D341Med (cell line): ENCODE measurements around the gene C2CD3.
"Not testable (repeated sequence)": the region's sequence is repeated elsewhere in the genome, so short reads cannot be mapped to it uniquely, and the experiment has no call there.

Source experiments
- DNase-seq: peaks from one replicate; pipeline ENCODE4 v3.0.0; 2012; ENCODE audit warnings: low spot score

The C2CD3 gene

DNA sequence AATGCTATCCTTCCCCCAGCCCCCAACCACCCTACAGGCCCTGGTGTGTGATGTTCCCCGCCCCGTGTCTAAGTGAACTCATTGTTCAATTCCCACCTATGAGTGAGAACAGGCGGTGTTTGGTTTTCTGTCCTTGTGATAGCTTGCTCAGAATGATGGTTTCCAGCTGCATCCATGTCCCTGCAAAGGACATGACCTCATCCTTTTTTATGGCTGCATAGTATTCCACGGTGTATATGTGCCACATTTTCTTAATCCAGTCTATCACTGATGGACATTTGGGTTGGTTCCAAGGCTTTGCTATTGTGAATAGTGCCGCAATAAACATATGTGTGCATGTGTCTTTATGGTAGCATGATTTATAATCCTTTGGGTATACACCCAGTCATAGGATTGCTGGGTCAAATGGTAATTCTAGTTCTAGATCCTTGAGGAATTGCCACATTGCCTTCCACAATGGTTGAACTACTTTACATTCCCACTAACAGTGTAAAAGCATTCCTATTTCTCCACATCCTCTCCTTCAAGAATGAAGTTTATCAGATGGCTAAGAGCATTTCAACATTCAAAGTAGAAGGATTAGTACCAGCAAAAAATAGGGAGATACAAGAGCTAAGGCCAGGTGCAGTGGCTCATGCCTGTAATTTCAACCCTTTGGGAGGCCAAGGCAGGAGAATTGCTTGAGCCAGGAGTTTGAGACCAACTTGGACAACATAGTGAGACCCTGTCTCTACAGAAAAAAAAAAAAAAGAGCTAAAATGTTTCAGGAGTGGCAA, 50.4 kb downstream of the C2CD3 start:
- not testable (repeated sequence) for DNase-seq

DNA sequence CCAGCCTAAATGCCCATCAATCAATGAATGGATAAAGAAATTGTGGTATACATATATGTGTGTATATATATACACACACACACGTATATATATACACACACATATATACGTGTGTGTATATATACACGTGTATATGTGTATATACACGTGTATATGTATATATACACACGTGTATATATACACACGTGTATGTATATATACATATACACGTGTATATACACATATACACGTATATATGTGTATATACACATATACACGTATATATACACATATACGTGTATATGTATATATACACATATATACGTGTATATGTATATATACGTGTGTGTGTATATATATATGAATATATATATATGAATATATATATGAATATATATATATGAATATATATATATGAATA, 54.1 kb downstream of the C2CD3 start:
- no peak for DNase-seq

DNA sequence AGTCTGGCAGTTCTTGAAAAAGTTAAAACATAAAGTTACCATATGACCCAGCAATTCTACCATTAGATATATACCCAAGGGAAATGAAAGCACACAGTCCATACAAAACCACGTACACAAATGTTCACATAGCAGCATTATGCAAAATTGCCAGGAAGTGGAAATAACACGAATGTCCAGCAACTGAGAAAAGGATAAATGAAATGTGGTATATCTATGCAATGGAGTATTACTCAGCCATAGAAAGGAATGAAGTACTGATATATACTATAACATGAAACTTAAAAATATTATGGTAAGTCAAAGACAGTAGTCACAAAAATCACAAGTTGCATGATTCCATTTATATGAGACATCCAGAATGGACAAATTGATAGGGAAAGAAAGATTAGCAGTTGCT, 57.9 kb downstream of the C2CD3 start:
- no peak for DNase-seq

DNA sequence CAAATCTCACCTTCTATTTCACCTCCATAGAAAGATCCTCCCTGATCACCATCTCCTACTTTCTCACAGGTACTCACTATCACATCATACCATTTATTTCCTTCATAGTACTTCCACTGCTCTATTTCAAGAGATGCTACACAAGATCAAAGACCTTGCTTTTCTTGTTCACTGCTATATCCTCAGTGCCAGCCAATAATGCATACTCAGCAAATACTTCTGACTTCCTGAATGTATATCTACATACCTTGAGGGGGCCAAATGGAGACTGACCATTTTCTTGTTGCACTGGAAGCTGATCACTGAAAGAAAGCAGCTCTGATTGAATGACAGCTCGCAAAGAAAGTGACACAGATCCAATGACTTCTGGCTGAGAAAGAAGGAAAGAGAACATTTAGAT, 64.7 kb downstream of the C2CD3 start:
- no peak for DNase-seq

DNA sequence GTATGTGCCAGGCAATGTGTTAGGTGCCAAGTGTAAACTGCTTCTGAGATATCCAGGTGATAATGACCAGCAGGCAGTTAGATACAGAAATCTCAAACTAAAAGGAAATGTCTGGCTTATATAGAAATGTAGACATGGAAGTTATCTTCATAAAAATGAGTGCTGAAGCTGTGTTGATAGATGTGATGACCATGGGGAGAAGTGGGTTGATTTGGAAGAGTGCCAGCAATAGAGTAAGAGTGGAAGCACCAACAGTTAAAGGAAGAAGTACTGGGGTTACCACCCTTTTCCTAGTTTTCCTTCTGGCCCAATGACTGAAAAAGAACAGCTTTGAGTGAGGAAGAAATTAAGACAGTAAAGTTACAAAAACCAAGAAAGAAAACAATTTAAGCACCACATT, 68.5 kb downstream of the C2CD3 start:
- DNase-seq: no peak

DNA sequence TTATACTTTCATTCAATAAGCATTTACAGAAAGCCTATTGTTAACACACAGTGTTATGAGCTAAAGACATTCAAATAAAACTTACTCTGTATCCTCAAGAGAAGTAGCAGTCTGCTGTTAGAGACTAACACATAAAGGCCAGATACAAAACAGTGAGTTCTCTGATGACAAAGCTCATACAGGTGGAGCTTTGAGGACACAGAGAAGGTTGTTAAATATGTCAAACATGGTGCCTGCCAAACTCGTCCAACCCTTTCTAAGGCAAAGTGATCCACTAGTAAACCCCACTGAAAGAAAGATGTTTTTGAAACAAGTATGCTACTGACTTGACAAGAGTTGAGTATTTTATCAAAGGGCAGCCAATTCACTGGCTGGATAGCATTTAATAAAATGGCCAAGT, 70.1 kb downstream of the C2CD3 start:
- no peak for DNase-seq

DNA sequence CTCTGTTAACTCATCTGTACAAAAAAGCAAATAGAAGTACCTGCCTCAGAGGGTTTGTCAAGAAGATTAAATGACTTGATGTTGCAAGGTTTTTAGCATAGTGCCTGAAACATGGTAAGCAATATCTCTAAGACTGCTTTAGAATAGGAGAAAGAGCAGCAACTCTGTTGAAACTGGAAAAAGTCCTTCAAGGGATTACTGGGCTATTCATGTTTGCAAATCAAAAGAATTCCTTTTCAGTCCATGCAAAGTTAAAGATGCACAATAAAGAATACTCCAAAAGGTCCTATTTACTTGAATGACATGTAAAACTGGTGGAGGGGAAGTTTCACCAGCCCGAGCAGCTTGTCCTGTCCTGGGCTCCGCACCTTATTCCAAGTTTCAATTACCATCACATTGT, 70.6 kb downstream of the C2CD3 start:
- no peak for DNase-seq

DNA sequence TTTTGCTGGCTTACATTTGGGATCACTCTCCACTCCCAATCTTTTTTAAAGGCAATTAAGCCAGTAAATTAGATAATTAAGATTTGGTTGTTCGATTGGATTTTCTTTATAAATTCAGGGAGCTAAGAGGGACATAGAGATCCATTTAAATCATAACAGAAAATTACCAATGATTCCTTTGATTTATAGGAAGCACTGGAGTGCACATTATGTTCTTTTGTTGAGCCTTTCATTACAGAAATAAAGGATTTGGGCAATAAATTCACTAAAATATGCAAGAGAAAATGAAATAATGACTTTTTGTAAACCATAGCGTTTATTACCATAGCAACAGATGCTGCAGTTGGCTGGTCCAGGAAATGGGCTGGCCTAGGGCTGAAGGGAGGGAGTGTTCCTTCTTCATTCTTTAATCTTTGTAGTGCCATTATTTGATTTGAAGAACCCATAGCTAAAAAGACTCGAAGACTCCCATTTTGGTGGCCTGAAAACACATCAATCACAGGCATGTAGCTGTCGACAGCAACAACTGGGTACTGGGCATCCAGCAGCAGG, 73.0 kb downstream of the C2CD3 start:
- no peak for DNase-seq

DNA sequence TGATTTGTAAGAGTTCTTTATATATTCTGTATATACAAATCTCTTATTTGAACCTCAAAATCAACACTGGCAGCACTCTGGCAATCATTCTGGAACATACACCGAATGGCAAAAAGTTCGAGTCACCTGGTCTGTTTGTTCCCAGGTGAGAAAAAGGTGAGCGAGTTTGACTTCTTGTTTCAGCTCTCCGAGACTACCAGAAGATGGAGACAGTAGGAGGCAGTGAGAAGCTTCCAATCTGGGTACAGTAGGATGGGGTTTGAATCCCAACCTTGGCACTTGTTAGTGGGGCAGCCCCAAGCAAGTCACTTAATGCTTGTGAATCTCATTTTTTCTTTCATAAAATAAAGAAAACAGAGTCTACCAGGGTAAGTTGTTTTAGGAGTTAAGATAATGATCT, 76.4 kb downstream of the C2CD3 start:
- no peak for DNase-seq

DNA sequence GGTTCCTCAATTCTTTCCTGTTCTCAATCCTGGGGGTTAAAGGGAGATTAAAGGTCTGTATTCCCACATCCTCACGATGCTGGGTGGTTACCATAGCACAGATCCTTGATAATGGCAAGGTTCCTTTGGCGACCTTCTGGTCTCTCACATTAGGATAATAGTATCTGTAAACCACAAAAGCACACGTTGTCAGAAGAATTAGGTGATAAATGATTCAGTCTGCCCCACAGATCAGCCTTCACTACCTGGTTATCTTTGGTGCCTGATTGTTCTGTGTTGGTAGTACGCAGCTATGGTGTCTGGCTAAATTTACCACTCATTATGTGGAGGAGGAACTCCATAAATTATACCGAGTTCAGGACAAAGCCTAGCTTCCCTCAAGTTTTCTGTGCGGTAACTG, 78.4 kb downstream of the C2CD3 start:
- DNase-seq: no peak

DNA sequence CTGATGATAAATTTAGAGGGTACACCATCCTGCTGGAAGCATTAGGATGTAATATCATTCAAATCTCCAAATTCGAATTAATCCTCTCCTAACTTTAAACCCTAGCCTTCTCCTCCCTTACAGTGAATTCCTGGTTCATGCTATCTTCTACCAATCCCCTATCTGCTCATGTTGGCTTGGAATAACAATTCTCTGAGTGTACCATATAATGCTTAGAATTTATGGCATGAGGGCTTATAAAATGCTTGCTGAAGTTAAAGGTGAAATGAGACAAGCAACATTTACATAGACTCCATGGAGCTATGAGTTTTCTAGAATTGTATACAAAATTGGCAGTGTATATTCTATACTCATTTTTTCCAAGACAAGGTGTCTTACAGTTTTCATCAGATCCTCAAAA, 79.3 kb downstream of the C2CD3 start:
- no peak for DNase-seq

DNA sequence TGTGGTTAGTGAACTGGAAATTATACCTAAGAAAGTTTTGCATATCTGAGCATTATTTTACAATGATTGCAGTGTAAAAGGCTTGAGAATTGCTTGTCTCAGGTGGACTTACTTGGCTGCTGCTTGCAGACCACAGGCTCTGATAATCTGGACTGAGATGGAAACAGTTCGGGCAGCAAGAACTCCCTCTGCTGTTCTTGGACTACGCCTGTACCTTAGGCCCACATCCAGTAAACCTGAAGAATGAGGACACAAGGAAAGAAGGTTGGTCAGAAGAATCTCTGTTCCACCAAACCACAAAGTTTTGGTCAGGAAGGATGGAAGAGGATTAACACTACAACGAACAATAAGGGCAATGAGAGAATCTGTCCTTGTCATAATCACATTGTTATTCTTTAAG, 80.1 kb downstream of the C2CD3 start:
- DNase-seq: no peak

DNA sequence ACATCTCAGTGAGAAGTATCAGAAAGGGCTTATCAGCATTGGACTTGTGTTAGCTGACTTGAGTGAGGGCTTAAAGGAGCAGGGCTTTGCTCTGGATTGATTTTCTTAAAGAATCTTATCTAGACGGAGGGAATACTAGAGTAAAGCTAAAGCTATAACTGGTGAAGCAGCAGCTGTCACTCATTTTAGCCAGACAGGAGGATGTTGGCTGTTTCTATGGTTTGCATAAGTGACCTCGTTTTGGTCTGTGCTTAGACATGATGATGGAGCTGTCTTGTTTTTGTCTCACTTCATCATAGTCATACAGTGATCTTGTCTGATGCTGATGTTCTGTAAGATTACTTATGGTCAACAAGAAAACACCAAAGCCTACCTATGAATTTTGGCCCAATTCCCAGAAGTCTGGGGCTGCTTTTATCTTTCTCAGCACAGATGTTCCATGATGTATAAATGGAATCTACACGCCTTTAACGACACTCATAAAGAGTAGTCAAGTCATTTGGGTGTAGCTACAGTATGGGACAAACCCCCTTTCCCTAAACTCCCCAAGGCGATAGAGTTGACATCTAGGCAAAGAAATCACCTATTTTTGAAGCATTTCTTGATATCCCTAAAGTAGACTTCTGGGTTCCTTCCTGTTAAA, 84.4 kb downstream of the C2CD3 start:
- no peak for DNase-seq

DNA sequence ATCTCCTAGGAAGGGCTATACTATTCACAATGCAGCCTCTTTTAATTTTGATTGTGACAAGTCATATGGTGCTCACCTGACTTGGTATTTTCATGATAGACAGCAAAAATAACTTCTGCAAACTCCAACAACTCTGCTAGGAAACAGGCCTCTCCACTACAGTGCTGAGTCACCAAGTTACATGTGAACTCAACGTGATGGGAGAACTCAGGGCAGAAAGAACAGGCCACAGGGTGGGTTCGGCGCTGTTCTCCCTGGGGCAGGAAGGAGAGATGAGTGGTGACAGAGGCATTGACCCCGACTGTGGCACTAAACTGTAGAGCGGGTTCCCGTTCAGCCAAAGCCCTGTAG, 85.3 kb downstream of the C2CD3 start:
- no peak for DNase-seq

DNA sequence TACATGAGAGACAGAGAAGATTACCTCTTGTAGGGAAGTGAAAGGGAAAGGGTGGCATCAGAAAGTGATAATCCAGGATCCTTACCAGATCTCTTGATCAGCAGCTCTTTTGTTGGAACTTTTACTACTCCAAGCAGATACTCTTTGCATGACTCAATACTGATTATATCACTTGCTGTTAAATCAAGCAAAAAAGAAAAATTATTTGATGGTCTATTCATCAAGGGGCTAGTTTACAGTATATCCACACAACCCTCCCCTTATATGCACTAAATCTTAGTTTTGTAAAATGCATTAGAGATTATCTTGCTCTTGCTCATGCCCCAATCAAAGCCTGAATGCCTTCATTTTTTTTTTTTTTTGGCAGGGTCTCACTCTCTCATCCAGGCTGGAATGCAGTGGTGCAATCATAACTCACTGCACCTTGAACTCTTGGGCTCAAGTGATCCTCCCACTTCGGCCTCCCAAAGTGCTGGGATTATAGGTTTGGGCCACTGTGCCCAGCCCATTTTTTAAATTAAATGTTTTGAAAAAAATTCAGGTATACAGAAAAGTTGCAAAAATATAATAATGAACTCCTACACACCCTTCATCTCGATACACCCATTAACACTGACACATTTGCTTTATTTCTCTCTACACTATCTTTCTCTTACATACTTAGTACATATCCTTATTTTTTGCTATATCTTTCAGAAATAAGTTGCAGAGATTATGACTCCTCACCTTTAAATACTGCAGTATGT, 85.8 kb downstream of the C2CD3 start:
- no peak for DNase-seq

DNA sequence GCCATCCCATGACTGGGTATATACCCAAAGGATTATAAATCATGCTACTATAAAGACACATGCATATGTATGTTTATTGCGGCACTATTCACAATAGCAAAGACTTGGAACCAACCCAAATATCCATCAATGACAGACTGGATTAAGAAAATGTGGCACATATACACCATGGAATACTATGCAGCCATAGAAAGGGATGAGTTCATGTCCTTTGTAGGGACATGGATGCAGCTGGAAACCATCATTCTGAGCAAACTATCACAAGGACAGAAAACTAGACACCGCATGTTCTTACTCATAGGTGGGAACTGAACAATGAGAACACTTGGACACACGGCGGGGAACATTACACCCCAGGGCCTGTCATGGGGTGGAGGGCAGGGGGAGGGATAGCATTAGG, 86.9 kb downstream of the C2CD3 start:
- DNase-seq: not testable (repeated sequence)

DNA sequence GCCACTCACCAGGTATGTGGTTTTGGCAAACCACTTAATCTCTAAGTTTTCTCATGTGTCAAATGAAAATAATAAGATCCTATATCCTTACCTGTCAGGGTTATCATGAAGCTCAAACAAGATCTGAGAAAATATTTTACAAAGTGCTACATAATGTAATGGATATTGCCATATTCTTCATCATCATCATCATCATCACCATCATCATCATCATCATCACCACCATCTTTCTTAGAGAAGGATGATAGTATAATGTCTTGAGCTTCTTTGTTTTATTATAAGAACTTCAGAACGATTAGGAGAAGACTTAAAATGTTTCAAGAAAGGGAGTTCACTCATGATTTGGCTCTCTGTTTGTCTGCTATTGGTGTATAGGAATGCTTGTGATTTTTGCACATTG, 89.4 kb downstream of the C2CD3 start:
- no peak for DNase-seq

DNA sequence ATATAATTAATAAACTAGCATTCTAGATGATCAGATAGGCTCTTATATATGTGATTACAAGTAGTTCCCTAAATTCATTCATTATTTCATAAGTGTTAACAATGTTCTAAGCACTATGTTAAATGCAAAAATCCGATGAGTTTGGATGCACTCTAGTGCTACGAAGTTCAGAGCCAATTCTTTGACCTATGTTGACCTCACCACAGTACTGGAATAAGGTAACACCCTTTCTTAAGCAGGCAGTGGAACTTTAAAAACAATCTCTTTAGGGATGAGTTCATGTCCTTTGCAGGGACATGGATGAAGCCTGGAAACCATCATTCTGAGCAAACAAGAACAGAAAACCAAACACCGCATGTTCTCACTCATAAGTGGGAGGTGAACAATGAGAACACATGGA, 93.6 kb downstream of the C2CD3 start:
- DNase-seq: no peak

DNA sequence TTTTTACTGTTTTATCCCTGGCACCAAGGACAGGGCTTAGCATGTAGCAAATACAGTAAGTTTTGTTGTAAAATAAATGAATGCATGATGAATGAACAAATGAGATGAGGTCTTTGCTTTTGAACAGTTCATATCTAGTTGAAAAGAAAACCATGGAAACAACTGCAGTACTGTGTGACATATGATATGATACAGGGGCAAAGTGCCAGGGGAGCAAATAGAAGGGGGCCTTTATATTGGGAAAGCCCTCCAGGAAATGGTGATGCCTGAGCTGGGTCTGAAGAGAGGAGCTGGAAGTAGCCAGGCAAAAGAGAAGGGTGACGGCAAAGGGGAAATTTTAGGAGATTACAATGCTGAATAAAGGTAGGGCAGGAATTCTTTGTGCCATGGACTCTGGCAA, 98.1 kb downstream of the C2CD3 start:
- DNase-seq: no peak

DNA sequence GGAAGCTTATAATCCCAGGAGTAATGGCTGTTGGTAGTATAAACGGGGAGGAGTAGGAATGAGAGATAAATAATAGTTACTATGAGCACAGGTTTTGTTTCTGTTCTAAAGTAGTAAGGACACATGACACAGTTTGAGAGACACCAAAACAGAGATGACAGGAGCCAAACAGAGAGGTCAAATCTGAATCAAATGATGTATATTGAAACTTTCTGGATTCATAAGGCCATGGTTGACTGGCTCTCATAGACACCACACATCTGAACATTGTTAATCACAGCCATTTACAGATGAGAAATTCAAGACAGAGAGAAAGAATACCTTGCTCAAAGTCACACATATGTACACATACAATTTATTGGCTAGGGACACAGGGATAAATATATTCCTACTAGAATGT, 98.5 kb downstream of the C2CD3 start:
- DNase-seq: no peak

DNA sequence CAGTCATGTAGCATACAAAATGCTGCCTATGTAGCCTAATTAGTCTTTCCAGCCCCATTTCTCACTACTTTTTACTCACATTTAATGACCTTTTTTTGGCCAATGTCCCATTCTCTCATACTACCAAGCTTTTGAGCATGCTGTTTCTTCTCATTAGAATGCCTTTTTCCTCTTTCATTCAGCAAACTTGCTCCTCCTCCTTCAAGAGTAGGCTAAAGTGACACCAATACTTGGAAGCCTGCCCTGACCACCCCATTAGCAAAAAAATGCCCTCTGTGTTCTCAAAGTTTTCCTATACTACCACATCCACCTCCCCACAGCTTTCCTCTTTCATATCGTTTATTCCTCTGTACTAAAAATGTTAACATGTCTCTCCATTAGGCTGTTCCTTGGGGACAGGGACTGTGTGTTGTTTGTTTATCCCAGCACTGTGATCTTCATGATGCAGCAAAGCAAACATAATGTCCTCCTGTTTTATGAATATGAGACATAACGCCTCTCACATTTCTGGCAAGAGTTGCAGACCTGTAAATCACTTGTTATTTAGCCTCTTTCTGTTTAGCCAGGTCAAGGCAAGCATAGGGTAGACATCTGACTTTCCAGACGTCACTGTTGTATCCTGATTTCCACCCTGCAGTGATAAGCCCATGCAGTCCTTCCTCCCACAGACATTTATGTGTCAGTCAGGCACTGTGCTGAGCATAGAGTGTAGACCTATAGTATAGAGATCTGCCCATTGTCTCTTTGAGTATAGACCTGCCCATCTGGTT, 99.9 kb downstream of the C2CD3 start:
- no peak for DNase-seq
